GM12873 (cell line): ENCODE data around the gene CITED1.

Source experiments
- TF ChIP-seq, protein P1 (sequence below): IDR thresholded peaks from 2 replicates; pipeline ENCODE4 v1.5.1; 2012; ENCODE audit warnings: low read depth, mild to moderate bottlenecking, moderate library complexity, low read length, control low read depth; ENCODE audit not compliant: insufficient read depth; ENCODE audit errors: missing control alignments

Gene CITED1

DNA sequence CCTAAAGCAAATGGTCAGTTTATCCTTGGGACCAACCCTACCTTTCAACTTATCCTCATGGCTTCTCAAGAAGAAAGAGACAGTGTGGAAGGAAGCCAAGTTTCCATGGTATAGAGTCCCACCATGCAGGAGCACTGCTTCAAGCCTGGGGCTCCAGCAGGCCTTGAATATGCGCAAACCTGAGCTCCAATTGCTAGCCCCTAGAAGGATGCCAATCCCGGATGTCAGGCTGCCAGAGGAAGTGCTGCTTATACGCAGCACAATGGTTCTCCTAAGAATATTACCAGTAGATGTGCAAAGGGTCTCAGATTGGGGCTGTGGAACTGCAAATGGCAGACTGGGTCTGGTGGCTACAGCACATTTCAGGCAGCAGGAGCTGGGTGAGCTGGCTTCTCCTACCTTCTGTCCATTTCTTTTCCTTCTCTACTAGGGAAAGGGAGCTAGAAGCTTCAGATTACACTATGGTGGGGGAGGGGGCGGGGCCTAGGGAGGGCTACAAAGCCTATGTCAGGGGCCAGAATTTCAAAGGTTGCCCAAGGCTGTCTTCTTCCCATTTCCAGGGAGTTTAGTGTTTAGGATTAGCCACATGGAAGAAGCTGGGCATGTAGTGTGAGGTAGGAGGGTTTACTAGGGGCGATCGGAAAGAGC is 40.7 kb upstream of the CITED1 start:
- TF ChIP-seq, protein P1, sequence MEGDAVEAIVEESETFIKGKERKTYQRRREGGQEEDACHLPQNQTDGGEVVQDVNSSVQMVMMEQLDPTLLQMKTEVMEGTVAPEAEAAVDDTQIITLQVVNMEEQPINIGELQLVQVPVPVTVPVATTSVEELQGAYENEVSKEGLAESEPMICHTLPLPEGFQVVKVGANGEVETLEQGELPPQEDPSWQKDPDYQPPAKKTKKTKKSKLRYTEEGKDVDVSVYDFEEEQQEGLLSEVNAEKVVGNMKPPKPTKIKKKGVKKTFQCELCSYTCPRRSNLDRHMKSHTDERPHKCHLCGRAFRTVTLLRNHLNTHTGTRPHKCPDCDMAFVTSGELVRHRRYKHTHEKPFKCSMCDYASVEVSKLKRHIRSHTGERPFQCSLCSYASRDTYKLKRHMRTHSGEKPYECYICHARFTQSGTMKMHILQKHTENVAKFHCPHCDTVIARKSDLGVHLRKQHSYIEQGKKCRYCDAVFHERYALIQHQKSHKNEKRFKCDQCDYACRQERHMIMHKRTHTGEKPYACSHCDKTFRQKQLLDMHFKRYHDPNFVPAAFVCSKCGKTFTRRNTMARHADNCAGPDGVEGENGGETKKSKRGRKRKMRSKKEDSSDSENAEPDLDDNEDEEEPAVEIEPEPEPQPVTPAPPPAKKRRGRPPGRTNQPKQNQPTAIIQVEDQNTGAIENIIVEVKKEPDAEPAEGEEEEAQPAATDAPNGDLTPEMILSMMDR = no peak

DNA sequence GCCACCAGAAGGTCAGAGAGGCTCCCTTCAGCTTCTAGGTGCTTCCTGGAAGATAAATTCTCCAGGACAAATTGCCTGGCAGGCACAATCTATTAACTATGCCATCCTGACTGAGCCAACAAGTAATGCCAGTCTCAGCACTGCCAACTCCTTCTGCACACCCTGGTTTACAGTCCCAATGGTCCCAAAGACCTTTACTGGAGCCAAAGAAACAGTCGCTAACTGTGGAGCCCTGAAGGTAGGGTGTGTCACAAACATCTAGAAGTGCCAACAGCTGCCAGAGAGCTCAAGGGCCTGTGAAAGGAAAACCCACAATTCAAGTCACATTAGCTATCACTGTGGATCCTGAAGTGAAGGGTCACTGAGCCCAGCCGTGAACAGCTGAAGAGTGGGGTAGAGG is 34.9 kb upstream of the CITED1 start:
- TF ChIP-seq, protein P1 = no peak

DNA sequence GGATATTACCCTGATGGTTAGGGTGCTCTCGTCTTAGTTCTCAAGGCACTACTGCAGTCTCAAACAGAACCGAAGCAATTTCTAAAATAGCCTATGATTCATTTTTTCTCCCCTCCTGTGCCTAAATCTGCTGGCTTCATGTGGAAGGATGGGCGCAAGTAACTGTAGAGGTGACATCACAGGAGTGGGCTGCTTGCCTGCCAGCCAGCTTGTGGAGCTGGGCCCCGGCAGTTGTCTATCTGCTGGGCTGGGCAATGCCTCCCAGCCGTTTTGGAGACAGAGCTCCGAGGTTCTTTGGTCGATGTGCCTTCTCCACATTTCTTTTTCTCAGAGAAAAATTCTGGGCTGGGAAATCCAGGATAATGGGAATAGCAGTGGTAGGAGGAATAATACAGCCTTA is 34.3 kb upstream of the CITED1 start:
- TF ChIP-seq, protein P1 = no peak

DNA sequence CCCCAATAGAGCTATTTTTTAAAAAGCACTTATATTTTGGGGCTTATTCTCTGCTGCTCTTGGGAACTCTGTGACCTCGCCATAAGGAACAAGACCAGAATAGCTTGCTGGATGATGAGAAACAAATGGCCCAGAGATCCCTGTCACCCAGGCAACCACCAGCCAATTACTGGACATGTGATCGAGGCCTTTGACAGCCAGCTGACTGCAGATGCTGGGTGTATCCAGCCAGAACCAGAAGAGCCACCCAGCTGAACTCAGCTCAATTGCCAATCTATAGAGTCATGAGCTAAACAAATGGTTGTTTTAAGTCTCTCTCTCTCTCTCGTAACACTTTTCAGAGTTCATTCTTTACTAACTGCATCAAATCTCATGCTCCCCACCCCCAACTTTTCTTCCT is 24.4 kb upstream of the CITED1 start:
- TF ChIP-seq, protein P1 = no peak

DNA sequence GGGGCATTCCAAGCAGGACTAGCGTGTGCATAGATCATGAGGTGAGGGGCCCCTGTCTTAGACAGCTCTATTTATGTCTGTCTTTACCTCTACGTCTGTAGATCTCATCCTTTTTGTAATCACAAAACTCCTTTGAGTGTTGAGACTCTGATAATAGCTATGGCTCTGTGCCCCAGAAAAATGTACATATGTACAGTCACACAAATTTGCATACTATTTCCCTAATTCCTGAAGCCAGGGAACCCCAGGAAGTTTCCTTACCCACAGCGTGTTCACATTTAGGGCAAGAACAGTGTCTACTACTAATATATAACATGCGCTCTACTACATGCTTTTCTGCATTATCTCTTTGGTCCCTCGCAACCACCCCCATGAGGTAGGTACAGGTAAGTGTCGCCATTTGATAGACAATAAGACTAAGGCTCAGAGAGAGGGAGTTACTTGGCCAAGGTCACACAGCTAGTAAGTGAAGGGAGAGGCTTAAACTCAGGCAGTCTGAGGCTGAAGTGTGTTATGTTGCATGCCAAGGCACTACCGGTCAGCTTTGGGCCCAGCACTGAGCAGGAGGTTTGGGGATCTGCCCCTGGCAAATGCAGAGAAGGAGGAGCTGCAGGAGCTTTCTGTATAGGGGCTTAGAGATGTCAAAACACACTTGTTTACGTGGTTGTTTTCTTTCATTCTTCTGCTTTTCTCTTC is 21.0 kb upstream of the CITED1 start:
- TF ChIP-seq, protein P1 = no peak

DNA sequence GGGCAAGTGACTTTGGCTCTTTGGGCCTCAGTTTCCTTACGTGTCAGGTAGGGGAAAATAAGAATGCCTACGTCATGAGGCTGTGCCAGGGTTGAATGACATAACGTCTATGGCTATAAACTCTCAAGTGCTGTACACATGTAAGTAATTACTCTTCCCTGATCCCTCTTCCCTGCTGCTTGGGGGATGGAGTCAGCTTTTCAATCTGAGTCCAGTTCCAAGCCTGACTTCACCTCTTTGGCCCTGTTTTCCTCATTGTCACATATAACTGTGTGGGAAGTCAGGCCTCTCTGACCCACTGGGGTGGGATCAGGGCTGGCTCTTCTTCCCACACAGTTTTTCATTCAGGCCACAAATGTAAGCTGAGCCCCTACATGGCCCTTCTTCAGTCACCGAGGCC is 11.4 kb upstream of the CITED1 start:
- TF ChIP-seq, protein P1 = no peak

DNA sequence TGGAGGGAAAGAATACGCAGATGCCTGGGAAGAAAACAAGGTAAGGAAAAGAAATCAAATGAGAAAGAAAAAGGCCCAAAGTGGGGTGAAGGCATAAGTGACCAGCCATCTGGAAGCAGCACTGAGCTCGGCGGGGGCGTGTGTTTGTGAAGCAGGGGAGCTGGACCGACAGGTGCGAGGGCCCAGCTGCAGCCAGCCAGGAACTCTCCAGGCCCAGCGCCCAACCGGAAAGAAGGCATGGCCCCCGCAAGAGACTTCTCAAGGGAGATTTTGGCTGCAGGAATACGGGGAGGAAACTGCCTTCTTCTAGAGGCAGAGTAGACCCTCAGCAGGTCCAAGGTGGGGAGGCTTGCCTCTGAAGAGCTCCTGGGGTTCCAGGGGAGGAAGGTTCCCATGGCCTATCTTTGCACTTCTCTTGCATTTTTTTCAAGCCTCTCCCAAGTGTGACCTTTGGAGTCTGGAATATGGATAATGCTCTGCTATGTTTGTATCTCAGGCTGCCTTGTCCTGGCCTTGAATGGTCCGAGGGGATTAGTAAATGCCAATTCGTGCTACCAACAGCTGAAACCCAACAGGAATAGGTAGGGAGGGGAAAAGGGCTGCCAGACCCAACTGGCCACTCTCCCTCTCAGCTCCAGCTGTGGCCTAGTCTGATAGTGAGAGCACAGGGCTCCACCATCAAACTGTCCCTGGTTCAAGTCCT is 10.8 kb upstream of the CITED1 start:
- TF ChIP-seq, protein P1 = no peak
